Neural progenitor cell (in vitro differentiated cells): ENCODE data around the gene CDR2L. TPM values are rescaled to one million over a fixed set of nuclear protein-coding genes. Genes with fewer than 3 reads are reported as not detected.
A peak's percentile ranks its signal among the peaks of the same experiment; 100 is the strongest.
"Not testable (repeated sequence)": the region's sequence is repeated elsewhere in the genome, so short reads cannot be mapped to it uniquely, and the experiment has no call there.

Experiments used
- DNase-seq: peaks from one replicate; pipeline ENCODE4 v3.0.0-alpha.2; 2016; ENCODE audit warnings: low spot score
- H2AFZ ChIP-seq: fragments of 200-600 bp; sonication (generic); replicated peaks from 2 replicates; pipeline ENCODE4 v1.6.1; 2016; ENCODE audit warnings: antibody characterized with exemption
- H3F3A ChIP-seq: fragments of 200-600 bp; sonication (generic); 2 replicates; pipeline ENCODE4 v1.6.1; 2016; ENCODE audit warnings: antibody characterized with exemption, low read depth
- H3K27ac ChIP-seq: fragments of 200-600 bp; sonication (generic); 2 replicates; pipeline ENCODE4 v1.5.1; 2016; ENCODE audit warnings: mild to moderate bottlenecking
- H3K27me3 ChIP-seq: fragments of 200-600 bp; sonication (generic); 2 replicates; pipeline ENCODE4 v1.6.1; 2016; ENCODE audit warnings: mild to moderate bottlenecking, moderate library complexity
- H3K36me3 ChIP-seq: fragments of 200-600 bp; sonication (generic); 2 replicates; pipeline ENCODE4 v1.5.1; 2016
- H3K4me1 ChIP-seq: fragments of 200-600 bp; sonication (generic); 2 replicates; pipeline ENCODE4 v1.6.1; 2016; ENCODE audit warnings: mixed run types
- H3K4me2 ChIP-seq: fragments of 200-600 bp; sonication (generic); 2 replicates; pipeline ENCODE4 v1.6.1; 2016
- H3K4me3 ChIP-seq: fragments of 200-600 bp; sonication (generic); 2 replicates; pipeline ENCODE4 v1.5.1; 2016
- H3K79me2 ChIP-seq: fragments of 200-600 bp; sonication (generic); 2 replicates; pipeline ENCODE4 v1.6.1; 2016; ENCODE audit warnings: low read depth
- H3K9ac ChIP-seq: fragments of 200-600 bp; sonication (generic); 2 replicates; pipeline ENCODE4 v1.6.1; 2016
- H3K9me3 ChIP-seq: fragments of 200-600 bp; sonication (generic); 2 replicates; pipeline ENCODE4 v1.5.1; 2016; ENCODE audit warnings: low read depth
- H4K20me1 ChIP-seq: fragments of 200-600 bp; sonication (generic); 2 replicates; pipeline ENCODE4 v1.6.1; 2016; ENCODE audit warnings: low read depth
- H3K27ac Mint-ChIP-seq: 3 replicates; pipeline ENCODE4 v1.8.0; 2021; ENCODE audit warnings: mixed read lengths
- H3K27me3 Mint-ChIP-seq: 2 replicates; pipeline ENCODE4 v1.8.0; 2022; ENCODE audit warnings: low read depth, mild to moderate bottlenecking, inconsistent platforms, moderate library complexity, mixed read lengths; ENCODE audit not compliant: insufficient read depth
- H3K36me3 Mint-ChIP-seq: 3 replicates; pipeline ENCODE4 v1.8.0; 2021; ENCODE audit warnings: mixed read lengths
- H3K4me1 Mint-ChIP-seq: 3 replicates; pipeline ENCODE4 v1.8.0; 2021; ENCODE audit warnings: mixed read lengths
- H3K4me3 Mint-ChIP-seq: 3 replicates; pipeline ENCODE4 v1.8.0; 2021; ENCODE audit warnings: mild to moderate bottlenecking, moderate library complexity, mixed read lengths
- H3K9me3 Mint-ChIP-seq: 3 replicates; pipeline ENCODE4 v1.8.0; 2020; ENCODE audit warnings: mixed read lengths
- EZH2 ChIP-seq: fragments of 200-600 bp; sonication (generic); IDR thresholded peaks from 2 replicates; pipeline ENCODE4 v1.6.1; 2017; ENCODE audit warnings: antibody characterized with exemption, mild to moderate bottlenecking, moderate library complexity
- EZH2phosphoT487 ChIP-seq: fragments of 200-600 bp; sonication (generic); IDR thresholded peaks from 2 replicates; pipeline ENCODE4 v1.6.1; 2017; ENCODE audit warnings: antibody characterized with exemption
- total RNA-seq: library from RNA; depleted of rRNA; stranded (reverse); fragments of >200 nt; gene quantifications from 2 replicates; pipeline ENCODE4 v1.2.3, GENCODE V29; 2015; ENCODE audit warnings: low replicate concordance
- TF ChIP-seq, protein P1 (sequence below): fragments of 200-600 bp; sonication (generic); IDR thresholded peaks from 2 replicates; pipeline ENCODE4 v1.5.1; 2017; ENCODE audit warnings: antibody characterized with exemption, mild to moderate bottlenecking

Gene CDR2L
- total RNA-seq, 1 donor from 2014 or later, result 4.0 TPM

- no peak overlapping the region for H3K27ac ChIP-seq
- TF ChIP-seq EZH2phosphoT487 (no peak), EZH2 (no peak)
- TF ChIP-seq, protein P1, sequence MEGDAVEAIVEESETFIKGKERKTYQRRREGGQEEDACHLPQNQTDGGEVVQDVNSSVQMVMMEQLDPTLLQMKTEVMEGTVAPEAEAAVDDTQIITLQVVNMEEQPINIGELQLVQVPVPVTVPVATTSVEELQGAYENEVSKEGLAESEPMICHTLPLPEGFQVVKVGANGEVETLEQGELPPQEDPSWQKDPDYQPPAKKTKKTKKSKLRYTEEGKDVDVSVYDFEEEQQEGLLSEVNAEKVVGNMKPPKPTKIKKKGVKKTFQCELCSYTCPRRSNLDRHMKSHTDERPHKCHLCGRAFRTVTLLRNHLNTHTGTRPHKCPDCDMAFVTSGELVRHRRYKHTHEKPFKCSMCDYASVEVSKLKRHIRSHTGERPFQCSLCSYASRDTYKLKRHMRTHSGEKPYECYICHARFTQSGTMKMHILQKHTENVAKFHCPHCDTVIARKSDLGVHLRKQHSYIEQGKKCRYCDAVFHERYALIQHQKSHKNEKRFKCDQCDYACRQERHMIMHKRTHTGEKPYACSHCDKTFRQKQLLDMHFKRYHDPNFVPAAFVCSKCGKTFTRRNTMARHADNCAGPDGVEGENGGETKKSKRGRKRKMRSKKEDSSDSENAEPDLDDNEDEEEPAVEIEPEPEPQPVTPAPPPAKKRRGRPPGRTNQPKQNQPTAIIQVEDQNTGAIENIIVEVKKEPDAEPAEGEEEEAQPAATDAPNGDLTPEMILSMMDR, result no peak
- H3K4me2 ChIP-seq, result no peak overlapping the region
- no peak overlapping the region for H3K9ac ChIP-seq
- no peak overlapping the region for H2AFZ ChIP-seq
- peaks cover 5% of the 10 kb centered on the region for H3K36me3 ChIP-seq
- no peak overlapping the region for H3K4me3 Mint-ChIP-seq
- peaks cover 17% of the 10 kb centered on the region for H3K27me3 Mint-ChIP-seq
- peaks cover 7% of the 10 kb centered on the region for H3K4me1 Mint-ChIP-seq
- DNase-seq, result no peak
- no peaks in the 10 kb centered on the region for H3K79me2 ChIP-seq
- H3K36me3 Mint-ChIP-seq, result peaks cover 18% of the 10 kb centered on the region
- no peaks in the 10 kb centered on the region for H3K9me3 ChIP-seq
- no peaks in the 10 kb centered on the region for H3K4me1 ChIP-seq
- no peak overlapping the region for H3K27ac Mint-ChIP-seq
- peaks cover 11% of the 10 kb centered on the region for H3K9me3 Mint-ChIP-seq
- H3K4me3 ChIP-seq, result no peak overlapping the region
- H3F3A ChIP-seq, result peaks cover 35% of the 10 kb centered on the region
- peaks cover 2% of the 10 kb centered on the region for H4K20me1 ChIP-seq
- H3K27me3 ChIP-seq, result no peaks in the 10 kb centered on the region
These were observed 51.8 kb downstream of the CDR2L start for GRCh38 chr17:75039238-75039637.

DNA sequence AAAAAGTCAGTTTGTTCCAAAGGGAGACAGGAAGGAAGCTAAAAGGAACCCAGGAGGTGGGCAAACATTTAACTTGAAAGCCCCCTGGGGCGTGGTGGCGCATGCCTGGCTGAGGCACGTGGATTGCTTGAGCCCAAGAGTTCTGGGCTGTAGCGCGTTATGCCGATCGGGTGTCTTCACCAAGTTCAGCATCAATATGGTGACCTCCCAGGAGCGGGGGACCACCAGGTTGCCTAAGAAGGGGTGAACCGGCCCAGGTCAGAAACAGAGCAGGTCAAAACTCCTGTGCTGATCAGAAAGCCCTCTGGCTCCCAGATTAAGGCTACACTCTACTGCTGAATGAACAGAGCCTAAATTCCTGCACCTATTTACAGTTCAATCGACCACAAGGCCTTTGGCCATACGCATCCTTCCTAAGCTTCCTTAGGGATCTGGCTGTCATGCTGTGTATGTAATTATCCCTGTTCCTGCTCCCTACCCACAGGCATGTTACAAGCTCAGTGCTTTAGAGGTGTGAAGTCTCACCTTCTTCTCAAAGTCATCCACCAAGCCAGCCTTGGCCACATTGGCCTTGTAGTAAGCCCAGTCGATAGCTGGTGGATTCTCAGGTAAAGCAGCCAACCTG is 54.3 kb downstream of the CDR2L start:
- peaks cover 20% of the 10 kb centered on the region for H3K79me2 ChIP-seq
- H3F3A ChIP-seq, result peaks cover 20% of the 10 kb centered on the region
- no peaks in the 10 kb centered on the region for H3K9me3 ChIP-seq
- DNase-seq, result no peak
- H3K36me3 Mint-ChIP-seq, result peaks cover 17% of the 10 kb centered on the region
- peaks cover 17% of the 10 kb centered on the region for H3K4me1 Mint-ChIP-seq
- H3K27ac Mint-ChIP-seq, result no peak overlapping the region
- H3K4me1 ChIP-seq, result peaks cover 5% of the 10 kb centered on the region
- peaks cover 3% of the 10 kb centered on the region for H3K27me3 Mint-ChIP-seq
- H3K36me3 ChIP-seq, result peaks cover 5% of the 10 kb centered on the region
- TF ChIP-seq, protein P1, result no peak
- no peak for TF ChIP-seq EZH2phosphoT487
- TF ChIP-seq EZH2, result no peak
- no peak overlapping the region for H3K9ac ChIP-seq
- no peak overlapping the region for H3K4me3 ChIP-seq
- H3K27ac ChIP-seq, result no peak overlapping the region
- no peak overlapping the region for H3K4me3 Mint-ChIP-seq
- H3K9me3 Mint-ChIP-seq, result no peaks in the 10 kb centered on the region
- H2AFZ ChIP-seq, result no peak overlapping the region
- H3K4me2 ChIP-seq, result no peak overlapping the region
- no peaks in the 10 kb centered on the region for H3K27me3 ChIP-seq
- peaks cover 13% of the 10 kb centered on the region for H4K20me1 ChIP-seq

- Mint-ChIP-seq H3K4me1 (peaks cover 29% of the 10 kb centered on the region), H3K4me3 (peak overlapping the region; percentile 43), H3K36me3 (peaks cover 16% of the 10 kb centered on the region)
- H3K9me3 ChIP-seq, H3K9ac ChIP-seq, DNase-seq, H3K9me3 Mint-ChIP-seq, H3K4me2 ChIP-seq, H3K4me3 ChIP-seq, H3K36me3 ChIP-seq, H2AFZ ChIP-seq, H3K27ac ChIP-seq, H3K27ac Mint-ChIP-seq, H3K27me3 ChIP-seq, H3K27me3 Mint-ChIP-seq: not testable (repeated sequence)
- peaks cover 22% of the 10 kb centered on the region for H4K20me1 ChIP-seq
- H3K79me2 ChIP-seq, result peaks cover 36% of the 10 kb centered on the region
- H3K4me1 ChIP-seq, result peaks cover 15% of the 10 kb centered on the region
- H3F3A ChIP-seq, result peaks cover 17% of the 10 kb centered on the region
These were observed 56.4 kb downstream of the CDR2L start for GRCh38 chr17:75043789-75044188.

DNA sequence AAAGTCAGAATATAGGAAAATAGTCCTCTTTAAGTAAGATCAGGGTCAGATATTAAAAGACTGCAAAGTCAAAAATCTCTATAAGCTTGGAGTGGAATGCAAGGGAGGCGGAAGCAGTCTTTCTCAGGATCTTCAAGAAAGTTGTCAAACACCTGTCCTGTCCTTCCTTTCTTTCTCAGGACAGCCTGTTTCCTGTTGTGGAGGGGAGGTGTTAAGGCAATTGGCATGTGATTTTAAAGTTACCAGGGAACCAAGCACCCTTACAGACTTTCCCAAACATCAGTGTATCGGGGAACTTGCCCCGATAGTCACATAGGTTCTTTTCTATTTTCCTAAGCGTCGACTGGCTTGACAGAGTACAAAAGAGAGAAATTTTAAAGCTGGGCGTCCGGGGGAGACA is 57.3 kb downstream of the CDR2L start:
- DNase-seq, result no peak
- no peaks in the 10 kb centered on the region for H3K9me3 ChIP-seq
- no peak overlapping the region for H3K27ac ChIP-seq
- no peak overlapping the region for H2AFZ ChIP-seq
- Mint-ChIP-seq H3K9me3 (no peaks in the 10 kb centered on the region), H3K27ac (no peak overlapping the region), H3K4me3 (peak overlapping the region; percentile 74), H3K27me3 (peaks cover 5% of the 10 kb centered on the region), H3K4me1 (peaks cover 36% of the 10 kb centered on the region), H3K36me3 (peaks cover 17% of the 10 kb centered on the region)
- H3K27me3 ChIP-seq, result no peaks in the 10 kb centered on the region
- peaks cover 45% of the 10 kb centered on the region for H3K79me2 ChIP-seq
- peaks cover 24% of the 10 kb centered on the region for H4K20me1 ChIP-seq
- H3K9ac ChIP-seq, result no peak overlapping the region
- H3K4me2 ChIP-seq, result no peak overlapping the region
- no peak overlapping the region for H3K4me3 ChIP-seq
- H3F3A ChIP-seq, result peaks cover 17% of the 10 kb centered on the region
- no peak for TF ChIP-seq EZH2
- TF ChIP-seq, protein P1, result no peak
- no peak for TF ChIP-seq EZH2phosphoT487
- peaks cover 15% of the 10 kb centered on the region for H3K4me1 ChIP-seq
- peaks cover 6% of the 10 kb centered on the region for H3K36me3 ChIP-seq

DNA sequence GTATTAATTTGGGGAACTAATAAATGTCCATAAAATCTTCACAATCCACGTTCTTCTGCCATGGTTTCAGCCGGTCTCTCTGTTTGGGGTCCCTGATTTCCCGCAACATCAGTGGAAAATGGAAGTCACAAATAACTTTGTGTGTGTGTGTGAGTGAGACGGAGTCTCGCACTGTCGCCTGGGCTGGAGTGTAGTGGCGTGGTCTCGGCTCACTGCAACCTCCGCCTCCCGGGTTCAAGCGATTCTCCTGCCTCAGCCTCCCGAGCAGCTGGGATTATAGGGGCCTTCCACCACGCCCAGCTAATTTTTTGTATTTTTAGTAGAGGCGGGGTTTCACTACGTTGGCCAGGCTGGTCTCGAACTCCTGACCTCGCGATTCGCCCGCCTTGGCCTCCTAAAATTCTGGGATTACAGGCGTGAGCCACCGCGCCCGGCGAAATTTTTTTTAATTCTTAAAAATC is 58.5 kb downstream of the CDR2L start:
- Mint-ChIP-seq H3K36me3 (peaks cover 14% of the 10 kb centered on the region), H3K27ac (peak overlapping the region; percentile 79), H3K4me3 (peak overlapping the region; percentile 96), H3K4me1 (peaks cover 36% of the 10 kb centered on the region)
- Histone ChIP-seq H3K4me3 (peak overlapping the region; percentile 99), H4K20me1 (peaks cover 24% of the 10 kb centered on the region), H3K9ac (peak overlapping the region; percentile 82), H3K36me3 (peaks cover 13% of the 10 kb centered on the region), H3K27ac (peak overlapping the region; percentile 77), H3F3A (peaks cover 17% of the 10 kb centered on the region), H3K79me2 (peaks cover 54% of the 10 kb centered on the region), H3K4me1 (peaks cover 15% of the 10 kb centered on the region), H3K4me2 (peak overlapping the region; percentile 85)
- H2AFZ ChIP-seq, H3K9me3 Mint-ChIP-seq, H3K27me3 Mint-ChIP-seq, H3K9me3 ChIP-seq, H3K27me3 ChIP-seq, DNase-seq: not testable (repeated sequence)
